Natural killer cell treated with Interleukin-12 subunit alpha and Interleukin-12 subunit beta and Interleukin-15 and Interleukin-18, amount 100 ng/mL, for 72 hours (primary cell): ENCODE data around the gene SLC25A11. TPM values are rescaled to one million over a fixed set of nuclear protein-coding genes. Genes with fewer than 3 reads are reported as not detected.
A peak's percentile ranks its signal among the peaks of the same experiment; 100 is the strongest.

Source experiments
- ATAC-seq, 2 donors: fragments of 150-1000 bp; cut with Tn5 transposase in 1 of 2; sonication (Bioruptor Pico), chemical (Tn5 transposase) in 1 of 2; 2 replicates each; pipeline ENCODE4 v1.10.0; 2021
- DNase-seq: peaks from one replicate; pipeline ENCODE4 v3.0.0; 2022; ENCODE audit warnings: low spot score
- H3K27ac Mint-ChIP-seq, 2 donors: 1 replicate in 1 of 2; 2 replicates in 1 of 2; pipeline ENCODE4 v1.8.0; 2022; ENCODE audit warnings: mixed read lengths in 2 of 2, mild to moderate bottlenecking in 1 of 2, moderate library complexity in 1 of 2
- H3K27me3 Mint-ChIP-seq, 2 donors: 1 replicate in 1 of 2; 2 replicates in 1 of 2; pipeline ENCODE4 v1.8.0; 2022; ENCODE audit warnings: mixed read lengths in 2 of 2
- H3K36me3 Mint-ChIP-seq: one replicate; pipeline ENCODE4 v1.8.0; 2022; ENCODE audit warnings: mixed read lengths
- H3K4me1 Mint-ChIP-seq, 2 donors: 1 replicate in 1 of 2; 2 replicates in 1 of 2; pipeline ENCODE4 v1.8.0; 2022; ENCODE audit warnings: low read depth in 2 of 2, mixed read lengths in 2 of 2, mild to moderate bottlenecking in 1 of 2
- H3K4me3 Mint-ChIP-seq: one replicate; pipeline ENCODE4 v1.8.0; 2022; ENCODE audit warnings: mixed read lengths
- H3K9me3 Mint-ChIP-seq: 2 replicates; pipeline ENCODE4 v1.8.0; 2022; ENCODE audit warnings: mixed read lengths
- total RNA-seq, 2 donors: library from RNA; stranded (reverse); gene quantifications; one replicate each; pipeline ENCODE4 v1.2.3, GENCODE V29; 2022

Gene SLC25A11
- total RNA-seq, 2 donors from 2014 or later: 85.9 to 91.6 TPM

DNA sequence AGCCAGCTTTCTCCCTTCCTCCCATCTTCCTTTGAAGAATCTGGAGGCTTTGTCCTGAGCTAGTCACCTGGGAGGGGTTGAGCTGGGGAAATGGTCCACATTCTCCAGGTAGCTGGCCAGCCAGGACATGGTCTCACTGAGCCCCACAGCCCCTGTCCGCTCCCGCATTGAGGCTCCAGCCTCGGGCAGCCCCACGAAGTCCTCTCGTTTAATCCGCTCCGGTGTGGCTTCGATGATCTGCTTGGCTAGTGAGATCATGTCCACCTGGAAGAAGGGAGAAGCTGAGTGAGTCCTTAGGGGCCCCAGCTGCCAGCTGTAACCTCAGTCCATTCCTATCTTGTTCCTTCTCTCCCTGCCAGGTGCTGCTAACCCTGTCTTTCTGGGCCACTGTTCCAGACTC is 30.4 kb upstream of the SLC25A11 start:
- H3K27ac Mint-ChIP-seq: no peak overlapping the region

DNA sequence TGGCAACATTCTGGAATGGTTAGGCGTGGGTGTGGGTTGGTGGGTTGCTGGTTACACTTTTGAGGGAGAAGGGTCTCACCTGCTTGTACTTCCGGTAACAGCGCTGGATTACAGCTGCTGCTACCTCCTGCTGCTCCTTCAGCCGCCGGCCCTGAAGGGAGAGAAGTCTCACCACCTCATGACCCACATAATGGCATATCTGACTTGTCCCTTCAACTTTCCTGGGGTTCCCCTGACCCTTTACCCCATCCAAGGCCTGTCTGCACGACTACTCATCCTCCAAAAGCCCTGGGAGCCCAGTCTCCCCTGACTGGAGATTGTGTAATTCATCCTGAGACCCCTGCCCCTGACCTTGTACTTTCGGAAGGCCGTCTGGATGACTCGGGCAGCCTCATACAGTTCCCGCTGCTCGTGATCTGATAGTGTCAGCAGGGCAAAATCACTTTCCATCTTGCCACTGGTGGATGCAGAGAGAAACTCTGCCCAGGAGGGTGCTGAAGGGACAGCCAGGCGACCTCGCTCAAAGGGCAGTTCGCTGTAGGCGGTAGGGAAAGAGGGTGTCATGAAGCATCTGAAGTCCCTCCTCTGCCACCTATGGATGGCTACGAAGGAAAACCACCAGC is 29.8 kb upstream of the SLC25A11 start:
- ATAC-seq: no peak
- no peaks in the 10 kb centered on the region for H3K27me3 Mint-ChIP-seq
- H3K4me1 Mint-ChIP-seq: peaks cover 17 to 25% of the 10 kb centered on the region in 2 donors
- DNase-seq: no peak
- no peak overlapping the region for H3K27ac Mint-ChIP-seq
- no peaks in the 10 kb centered on the region for H3K9me3 Mint-ChIP-seq
- H3K36me3 Mint-ChIP-seq: no peaks in the 10 kb centered on the region
- no peak overlapping the region for H3K4me3 Mint-ChIP-seq

More for the DNA sequence above, 30.4 kb upstream of the SLC25A11 start:
- Mint-ChIP-seq H3K9me3 (no peaks in the 10 kb centered on the region), H3K27me3 (no peaks in the 10 kb centered on the region), H3K4me1 (peaks cover 16 to 26% of the 10 kb centered on the region in 2 donors), H3K36me3 (peaks cover 4% of the 10 kb centered on the region), H3K4me3 (no peak overlapping the region)
- no peak for DNase-seq
- no peak for ATAC-seq

- DNase-seq (no peak), ATAC-seq (no peak)
- Mint-ChIP-seq H3K27ac (no peak overlapping the region), H3K4me3 (no peak overlapping the region), H3K27me3 (no peaks in the 10 kb centered on the region), H3K4me1 (peaks cover 17 to 25% of the 10 kb centered on the region in 2 donors), H3K9me3 (no peaks in the 10 kb centered on the region), H3K36me3 (no peaks in the 10 kb centered on the region)
Measured at GRCh38 chr17:4969047-4969550, 29.3 kb upstream of the SLC25A11 start.

DNA sequence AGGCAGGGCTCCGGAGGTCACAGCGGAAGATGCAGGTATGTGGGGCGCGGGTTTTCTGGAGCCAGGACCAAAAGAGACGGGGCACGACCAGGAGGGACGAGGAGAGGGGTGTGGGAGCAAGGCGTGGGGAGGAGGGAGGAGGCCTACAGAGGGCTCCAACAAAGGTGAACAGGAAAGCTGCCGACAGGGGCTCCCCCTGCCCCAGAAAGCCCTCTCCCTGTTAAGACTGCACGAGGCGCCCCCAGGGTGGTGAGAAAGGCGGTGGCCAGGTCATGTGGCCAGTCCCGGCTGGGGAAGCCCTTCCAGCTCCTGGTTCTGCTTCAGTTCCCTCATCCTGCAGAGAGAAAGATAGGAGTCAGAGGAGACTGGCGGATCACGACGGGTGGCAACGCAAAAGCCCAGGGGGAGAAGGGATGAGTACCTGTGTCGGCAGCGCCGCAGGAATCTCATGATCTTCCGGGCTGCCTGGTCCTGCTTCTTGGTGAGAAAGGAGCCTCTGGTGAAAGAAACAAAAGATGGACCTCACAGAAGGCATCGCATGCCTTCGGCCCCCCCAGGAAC is 28.7 kb upstream of the SLC25A11 start:
- H3K36me3 Mint-ChIP-seq: no peaks in the 10 kb centered on the region
- no peak overlapping the region for H3K4me3 Mint-ChIP-seq
- no peaks in the 10 kb centered on the region for H3K27me3 Mint-ChIP-seq
- ATAC-seq: no peak
- H3K27ac Mint-ChIP-seq: no peak overlapping the region
- no peaks in the 10 kb centered on the region for H3K9me3 Mint-ChIP-seq
- H3K4me1 Mint-ChIP-seq: peaks cover 17 to 22% of the 10 kb centered on the region in 2 donors
- DNase-seq: no peak

DNA sequence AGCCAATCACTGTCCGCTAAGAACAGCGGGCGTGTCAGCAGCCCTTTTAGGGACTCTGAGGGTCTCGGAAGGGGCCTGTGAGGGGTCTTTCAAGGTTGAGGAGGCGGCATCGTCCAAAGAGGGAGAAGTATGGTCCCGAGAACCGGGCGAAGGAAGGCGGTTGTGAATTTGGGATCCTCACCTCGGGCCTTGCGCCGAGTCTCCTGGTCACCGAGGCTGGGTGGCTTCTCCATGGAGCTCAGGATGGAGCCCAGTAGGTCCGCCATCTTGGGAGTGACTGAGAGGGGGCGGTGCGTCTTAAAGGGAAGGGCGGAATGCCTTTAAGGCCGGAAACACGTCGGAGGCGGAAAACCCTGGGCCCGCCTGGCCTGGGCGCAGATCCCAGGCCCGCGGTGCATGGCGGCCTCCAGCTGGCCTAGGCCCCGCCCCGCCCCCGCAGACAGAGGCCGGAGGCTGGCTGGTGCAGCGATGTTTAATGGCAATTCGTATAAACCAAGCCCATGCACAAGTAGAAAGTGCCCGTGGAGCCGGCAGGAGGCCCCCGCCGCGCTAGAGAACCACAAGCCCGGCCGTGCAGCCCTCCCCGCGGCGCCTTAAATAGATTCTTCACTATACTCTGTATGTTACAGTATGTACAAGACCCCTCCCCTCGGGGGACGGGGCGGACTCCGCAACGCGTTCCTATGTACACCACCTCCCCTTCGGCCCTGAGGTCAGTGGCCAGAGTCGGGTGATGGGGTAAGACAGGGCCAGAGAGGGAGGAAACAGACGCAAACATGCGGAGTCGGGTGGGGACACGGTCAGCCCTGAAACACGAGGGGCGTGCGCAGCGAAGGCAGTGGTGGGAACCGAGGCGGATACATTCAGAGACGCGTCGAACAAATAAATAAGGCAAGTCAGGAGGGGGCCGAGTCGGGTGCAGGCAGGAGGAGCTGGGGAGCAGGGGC is 28.0 kb upstream of the SLC25A11 start, which contains the start of gene SPAG7:
SPAG7 (minus strand) TSS at position 279 of the 947 bp plus-strand sequence; CDS start at position 266, 13 bp downstream.
- peaks cover 17 to 20% of the 10 kb centered on the region in 2 donors for H3K4me1 Mint-ChIP-seq
- peak; percentile 94 for DNase-seq
- no peaks in the 10 kb centered on the region for H3K27me3 Mint-ChIP-seq
- ATAC-seq: peak; percentile 85 to 89
- no peaks in the 10 kb centered on the region for H3K9me3 Mint-ChIP-seq
- no peak within 1 kb of the TSS for H3K4me3 Mint-ChIP-seq
- no peak within 1 kb of the TSS for H3K27ac Mint-ChIP-seq
- H3K36me3 Mint-ChIP-seq: no peaks in the 10 kb centered on the region

- Mint-ChIP-seq H3K9me3 (no peaks in the 10 kb centered on the region), H3K4me1 (peaks cover 17 to 18% of the 10 kb centered on the region in 2 donors), H3K36me3 (no peaks in the 10 kb centered on the region), H3K27ac (no peak overlapping the region), H3K27me3 (no peaks in the 10 kb centered on the region), H3K4me3 (no peak overlapping the region)
- ATAC-seq: peak; percentile 91 to 95
- DNase-seq: peak; percentile 99
Measured at GRCh38 chr17:4966844-4967538, 27.1 kb upstream of the SLC25A11 start.

DNA sequence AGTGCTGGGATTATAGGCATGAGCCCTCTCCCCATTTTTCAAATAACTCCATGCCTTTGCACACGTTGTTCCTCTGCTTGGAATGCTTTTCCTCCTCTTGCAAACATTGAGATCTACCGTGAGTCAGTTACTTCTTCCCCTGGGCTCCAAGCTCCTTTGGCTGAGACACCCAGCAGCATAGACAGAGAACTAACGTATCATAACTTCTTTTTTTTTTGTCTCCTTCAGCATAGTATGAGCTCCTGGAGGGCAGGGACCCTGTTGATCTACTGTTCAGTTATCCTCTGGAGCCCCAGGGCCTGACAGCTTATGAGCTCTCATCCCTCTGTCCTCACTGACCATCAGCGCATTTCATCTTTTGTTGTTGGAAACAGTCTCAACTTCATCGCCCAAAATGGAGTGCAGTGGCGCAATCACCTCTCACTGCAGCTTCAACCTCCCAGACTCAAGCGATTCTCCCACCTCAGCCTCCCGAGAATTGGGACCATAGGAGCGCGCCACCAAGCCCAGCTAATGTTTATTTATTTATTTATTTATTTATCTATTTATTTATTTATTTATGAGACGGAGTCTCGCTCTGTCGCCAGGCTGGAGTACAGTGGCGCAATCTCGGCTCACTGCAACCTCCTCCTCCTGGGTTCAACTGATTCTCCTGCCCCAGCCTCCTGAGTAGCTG is 25.6 kb upstream of the SLC25A11 start:
- Mint-ChIP-seq H3K4me3 (no peak overlapping the region), H3K9me3 (no peaks in the 10 kb centered on the region), H3K36me3 (no peaks in the 10 kb centered on the region), H3K4me1 (peaks cover 12 to 13% of the 10 kb centered on the region in 2 donors), H3K27ac (no peak overlapping the region), H3K27me3 (no peaks in the 10 kb centered on the region)
- no peak for ATAC-seq
- DNase-seq: no peak

- no peaks in the 10 kb centered on the region for H3K27me3 Mint-ChIP-seq
- H3K4me1 Mint-ChIP-seq: peaks cover 2 to 14% of the 10 kb centered on the region in 2 donors
- ATAC-seq: no peak
- H3K4me3 Mint-ChIP-seq: no peak overlapping the region
- H3K36me3 Mint-ChIP-seq: no peaks in the 10 kb centered on the region
- no peaks in the 10 kb centered on the region for H3K9me3 Mint-ChIP-seq
- H3K27ac Mint-ChIP-seq: no peak overlapping the region
- no peak for DNase-seq
Measured at GRCh38 chr17:4960279-4960922, 20.6 kb upstream of the SLC25A11 start.

GRCh38 chr17:4959261-4959965 is 19.6 kb upstream of the SLC25A11 start:
- peaks cover 0 to 10% of the 10 kb centered on the region in 2 donors for H3K4me1 Mint-ChIP-seq
- DNase-seq (no peak), ATAC-seq (no peak)

GRCh38 chr17:4958102-4958501 is 18.3 kb upstream of the SLC25A11 start:
- ATAC-seq (no peak), DNase-seq (no peak)
- H3K36me3 Mint-ChIP-seq: no peaks in the 10 kb centered on the region
- H3K27me3 Mint-ChIP-seq: no peaks in the 10 kb centered on the region
- H3K4me1 Mint-ChIP-seq: peaks cover 0 to 13% of the 10 kb centered on the region in 2 donors
- no peak overlapping the region for H3K4me3 Mint-ChIP-seq
- no peak overlapping the region for H3K27ac Mint-ChIP-seq
- H3K9me3 Mint-ChIP-seq: no peaks in the 10 kb centered on the region

More at GRCh38 chr17:4959261-4959965, 19.6 kb upstream of the SLC25A11 start:
- H3K36me3 Mint-ChIP-seq: no peaks in the 10 kb centered on the region
- peak overlapping the region in 1 of 2 donors; percentile 13 for H3K27ac Mint-ChIP-seq
- H3K9me3 Mint-ChIP-seq: no peaks in the 10 kb centered on the region
- H3K27me3 Mint-ChIP-seq: no peaks in the 10 kb centered on the region
- no peak overlapping the region for H3K4me3 Mint-ChIP-seq

GRCh38 chr17:4956493-4957061 is 16.7 kb upstream of the SLC25A11 start:
- peaks cover 0 to 13% of the 10 kb centered on the region in 2 donors for H3K4me1 Mint-ChIP-seq
- H3K27ac Mint-ChIP-seq: peak overlapping the region in 1 of 2 donors; percentile 56
- H3K9me3 Mint-ChIP-seq: no peaks in the 10 kb centered on the region
- no peaks in the 10 kb centered on the region for H3K36me3 Mint-ChIP-seq
- DNase-seq (no peak), ATAC-seq (no peak)
- H3K4me3 Mint-ChIP-seq: no peak overlapping the region
- H3K27me3 Mint-ChIP-seq: no peaks in the 10 kb centered on the region

- Mint-ChIP-seq H3K27me3 (no peaks in the 10 kb centered on the region), H3K9me3 (no peaks in the 10 kb centered on the region), H3K27ac (no peak overlapping the region), H3K4me3 (no peak overlapping the region), H3K4me1 (peaks cover 14 to 25% of the 10 kb centered on the region in 2 donors), H3K36me3 (no peaks in the 10 kb centered on the region)
- ATAC-seq (no peak), DNase-seq (no peak)
Measured at GRCh38 chr17:4955091-4955490, 15.2 kb upstream of the SLC25A11 start.
